Measurements from ENCODE around the gene CBFB.

GRCh38 chr16:67105246-67105645 is 76.3 kb downstream of the CBFB start:
- TF ChIP-seq CTCF (optimal IDR thresholded peaks at IDR 0.05 in 1 of 3, IDR thresholded peaks at IDR 0.05 in 1 of 3, conservative IDR thresholded peaks at IDR 0.05 in 1 of 3; ENCODE audit: extremely low read depth in 1 of 3, insufficient read depth in 2 of 3, low read length in 3 of 3) (no peak), EZH2 (IDR thresholded peaks at IDR 0.05; ENCODE audit: low read length) (no peak)
